A549 treated with AZD9567 at 1 μM for 4 hours (cell line): Measurements from ENCODE around the gene SAP30. TPM values are rescaled to one million over a fixed set of nuclear protein-coding genes. Genes with fewer than 3 reads are reported as not detected.

Experiments used
- total RNA-seq: library from RNA; stranded (reverse); fragments of 200-300 nt; extraction: Qiagen RNA extraction; gene quantifications from 5 replicates; pipeline ENCODE4 v1.2.3, GENCODE V29; 2022; ENCODE audit not compliant: insufficient read depth

SAP30 gene
- 15.9 to 23.4 TPM (median 22.2 TPM) in 5 replicates for total RNA-seq

DNA sequence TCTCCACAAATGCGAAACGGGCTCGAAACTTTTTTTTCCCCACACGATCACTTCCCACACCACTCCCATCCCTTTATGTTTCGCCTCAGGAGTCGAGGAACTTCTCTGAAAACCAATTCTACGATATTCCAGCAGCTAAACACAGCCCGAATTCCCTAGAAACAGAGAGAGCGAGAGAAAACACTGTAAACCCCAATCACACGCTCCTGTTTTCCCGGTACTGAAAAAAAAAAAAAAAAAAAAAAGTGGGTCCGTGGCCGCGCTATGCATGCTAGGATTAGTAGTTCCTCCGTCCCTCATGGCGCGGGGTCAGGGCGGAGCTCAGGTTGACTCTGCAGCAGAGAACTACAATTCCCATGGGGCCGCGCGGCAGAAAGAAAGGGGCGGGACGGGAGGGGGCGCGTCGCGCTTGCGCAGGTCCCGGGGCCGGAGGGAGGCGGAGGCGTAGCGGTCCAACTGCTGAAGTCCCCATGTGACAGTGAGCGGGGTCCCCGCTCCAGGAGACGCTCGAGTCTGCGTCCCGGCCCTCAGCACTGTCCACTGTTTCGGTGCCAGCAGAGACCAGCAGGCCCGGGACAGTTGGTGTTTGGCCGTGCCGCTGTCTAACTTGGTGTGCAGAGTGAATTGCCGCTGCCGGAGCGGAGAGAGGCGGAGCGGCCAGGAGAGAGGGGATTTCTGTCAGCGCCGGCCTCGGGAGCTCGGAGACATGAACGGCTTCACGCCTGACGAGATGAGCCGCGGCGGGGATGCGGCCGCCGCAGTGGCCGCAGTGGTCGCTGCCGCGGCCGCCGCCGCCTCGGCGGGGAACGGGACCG lies at the start of gene SAP30:
TSS of gene SAP30 (plus strand) at position 478 of the 815 bp plus-strand sequence. CDS start at position 707, 229 bp downstream.

DNA sequence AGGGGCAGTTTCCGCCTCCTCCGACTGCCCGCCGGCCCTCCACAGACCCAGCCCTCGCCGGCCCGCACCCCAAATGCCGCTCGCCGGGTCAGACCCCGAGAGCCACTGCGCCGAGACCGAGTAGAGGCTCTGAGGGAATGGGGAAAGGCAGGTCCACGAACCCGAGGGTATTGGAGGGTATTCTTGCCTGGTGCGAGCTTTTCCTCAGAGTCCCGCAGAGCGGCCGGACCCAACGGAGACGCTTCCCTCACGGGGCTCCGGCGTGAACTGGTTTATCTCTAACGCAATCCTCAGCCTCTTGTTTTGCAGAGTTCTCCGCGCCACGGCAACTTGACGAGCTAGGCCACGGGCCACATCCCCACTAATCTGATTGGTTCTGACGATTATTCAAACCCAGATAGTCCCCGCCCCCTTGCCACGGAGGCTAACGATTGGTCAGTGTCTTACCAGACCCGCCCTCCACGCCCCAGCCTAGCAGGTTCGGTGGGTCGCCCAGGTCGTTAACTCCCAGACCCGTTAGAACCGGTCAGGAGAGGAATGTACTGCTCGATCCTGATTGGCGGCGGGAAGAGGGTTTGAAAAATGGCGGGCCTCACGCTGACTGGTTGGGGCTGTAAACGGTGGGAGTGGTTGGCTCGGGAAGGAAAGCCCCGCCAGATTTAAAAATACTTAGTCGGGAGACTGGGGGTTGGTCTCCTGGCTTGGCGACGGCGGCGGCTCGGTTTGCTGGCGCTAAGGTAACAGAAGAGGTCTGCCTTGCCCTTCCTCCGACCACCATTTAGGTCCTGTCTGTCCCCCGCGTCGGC lies 36.5 kb upstream of the SAP30 start, which contains the start of gene HMGB2:
TSS of gene HMGB2 (minus strand) at position 274 of the 806 bp plus-strand sequence. CDS start 709 bp downstream, outside the sequence.

GRCh38 chr4:173398779-173399415 lies 28.1 kb downstream of the SAP30 start, which contains the start of gene SCRG1:
TSS of gene SCRG1 (minus strand) at chr4:173399116. CDS start at chr4:173391414, 7,702 bp downstream.

Other genes starting within 250 kb of the SAP30 start
- gene GALNT7, start 202.1 kb upstream of the SAP30 start, total RNA-seq = 20.4 to 42.6 TPM (median 24.9 TPM) in 5 replicates
- gene HMGB2, start 36.6 kb upstream of the SAP30 start, total RNA-seq = 98.8 to 150 TPM (median 129 TPM) in 5 replicates
- gene SCRG1, start 28.2 kb downstream of the SAP30 start, total RNA-seq = not detected in 5 replicates
- 0.29 to 0.42 TPM (median 0.39 TPM) in 4 of 5 replicates, not detected in the other for gene HAND2, start 159.3 kb downstream of the SAP30 start, total RNA-seq